IPS-18c (cell line): ENCODE results near the gene BATF3.
"Not testable (repeated sequence)": the region's sequence is repeated elsewhere in the genome, so short reads cannot be mapped to it uniquely, and the experiment has no call there.

Experiments
- H3K4me3 ChIP-seq: 2 replicates; pipeline ENCODE4 v1.7.0; 2013; ENCODE audit warnings: low read depth, mild to moderate bottlenecking, low read length, moderate library complexity; ENCODE audit not compliant: insufficient read depth
- H3K9me3 ChIP-seq: one replicate; pipeline ENCODE4 v1.6.1; 2013; ENCODE audit warnings: mild to moderate bottlenecking, low read length, moderate library complexity; ENCODE audit not compliant: control insufficient read depth, insufficient read depth

The BATF3 gene

GRCh38 chr1:212651521-212651920, 48.1 kb downstream of the BATF3 start:
- no peaks in the 10 kb centered on the region for H3K9me3 ChIP-seq
- H3K4me3 ChIP-seq, result no peak overlapping the region

GRCh38 chr1:212650228-212650627, 49.4 kb downstream of the BATF3 start:
- Histone ChIP-seq H3K9me3 (no peaks in the 10 kb centered on the region), H3K4me3 (no peak overlapping the region)

- H3K4me3 ChIP-seq, result no peak overlapping the region
- no peaks in the 10 kb centered on the region for H3K9me3 ChIP-seq
Measured at GRCh38 chr1:212649020-212649419, 50.6 kb downstream of the BATF3 start.

GRCh38 chr1:212648431-212648830, 51.2 kb downstream of the BATF3 start:
- no peaks in the 10 kb centered on the region for H3K9me3 ChIP-seq

GRCh38 chr1:212647004-212647403, 52.6 kb downstream of the BATF3 start:
- Histone ChIP-seq H3K9me3 (peaks cover 3% of the 10 kb centered on the region), H3K4me3 (no peak overlapping the region)

More at GRCh38 chr1:212648431-212648830, 51.2 kb downstream of the BATF3 start:
- no peak overlapping the region for H3K4me3 ChIP-seq

- H3K9me3 ChIP-seq, result peaks cover 3% of the 10 kb centered on the region
- H3K4me3 ChIP-seq, result no peak overlapping the region
Measured at GRCh38 chr1:212646588-212646987, 53.1 kb downstream of the BATF3 start.

GRCh38 chr1:212645546-212646543, 53.8 kb downstream of the BATF3 start:
- Histone ChIP-seq H3K4me3 (no peak overlapping the region), H3K9me3 (peaks cover 3% of the 10 kb centered on the region)

GRCh38 chr1:212644866-212645545, 54.6 kb downstream of the BATF3 start:
- Histone ChIP-seq H3K9me3 (peaks cover 3% of the 10 kb centered on the region), H3K4me3 (no peak overlapping the region)

GRCh38 chr1:212643877-212644276, 55.8 kb downstream of the BATF3 start:
- H3K4me3 ChIP-seq, result no peak overlapping the region
- H3K9me3 ChIP-seq, result peaks cover 3% of the 10 kb centered on the region

GRCh38 chr1:212641956-212642355, 57.7 kb downstream of the BATF3 start:
- Histone ChIP-seq H3K9me3 (peaks cover 3% of the 10 kb centered on the region), H3K4me3 (no peak overlapping the region)

GRCh38 chr1:212640223-212640878, 59.3 kb downstream of the BATF3 start:
- Histone ChIP-seq H3K9me3 (peaks cover 3% of the 10 kb centered on the region), H3K4me3 (no peak overlapping the region)

- not testable (repeated sequence) for H3K9me3 ChIP-seq, H3K4me3 ChIP-seq
Measured at GRCh38 chr1:212639524-212639923, 60.1 kb downstream of the BATF3 start.

GRCh38 chr1:212638492-212639151, 61.0 kb downstream of the BATF3 start:
- H3K9me3 ChIP-seq, result peaks cover 5% of the 10 kb centered on the region
- no peak overlapping the region for H3K4me3 ChIP-seq

- H3K4me3 ChIP-seq, result no peak overlapping the region
Measured at GRCh38 chr1:212637902-212638301, 61.7 kb downstream of the BATF3 start.

More at GRCh38 chr1:212637902-212638301, 61.7 kb downstream of the BATF3 start:
- H3K9me3 ChIP-seq, result peaks cover 3% of the 10 kb centered on the region
